Liver (tissue), 9 donors: Measurements from ENCODE around the gene WWOX. TPM values are rescaled to one million over a fixed set of nuclear protein-coding genes. Genes with fewer than 3 reads are reported as not detected.

Experiments
- DNase-seq: peaks from one replicate; pipeline ENCODE4 v3.0.0-alpha.2; 2017; ENCODE audit warnings: low spot score
- H3K27ac ChIP-seq, 2 donors: one replicate each; pipeline ENCODE4 v1.7.0; 2013; ENCODE audit warnings: inconsistent platforms in 2 of 2, low read length in 2 of 2, control low read depth in 1 of 2, low read depth in 1 of 2, mild to moderate bottlenecking in 1 of 2
- H3K27me3 ChIP-seq, 4 donors: one replicate each; pipeline versions ENCODE4 v1.6.1 to v1.7.0; 2013; ENCODE audit warnings: low read length in 3 of 4, inconsistent platforms in 1 of 4, mild to moderate bottlenecking in 1 of 4, moderate library complexity in 1 of 4; ENCODE audit not compliant: control insufficient read depth in 4 of 4, insufficient read depth in 4 of 4
- H3K36me3 ChIP-seq, 4 donors: one replicate each; pipeline versions ENCODE4 v1.6.1 to v1.7.0; 2013; ENCODE audit warnings: low read length in 3 of 4, mild to moderate bottlenecking in 3 of 4, low read depth in 1 of 4, moderate library complexity in 1 of 4; ENCODE audit not compliant: control insufficient read depth in 4 of 4, insufficient read depth in 3 of 4
- H3K4me1 ChIP-seq, 4 donors: one replicate each; pipeline versions ENCODE4 v1.6.1 to v1.7.0; 2013; ENCODE audit warnings: low read length in 3 of 4, mild to moderate bottlenecking in 3 of 4, moderate library complexity in 1 of 4; ENCODE audit not compliant: control insufficient read depth in 4 of 4, insufficient read depth in 4 of 4
- H3K4me3 ChIP-seq, 3 donors: one replicate each; pipeline versions ENCODE4 v1.6.1 to v1.7.0; 2013; ENCODE audit warnings: low read length in 3 of 3, control low read depth in 1 of 3, low read depth in 1 of 3, mild to moderate bottlenecking in 1 of 3
- H3K9ac ChIP-seq, 2 donors: one replicate each; pipeline ENCODE4 v1.7.0; 2013; ENCODE audit warnings: low read length in 2 of 2, mild to moderate bottlenecking in 2 of 2, moderate library complexity in 2 of 2, control low read depth in 1 of 2, low read depth in 1 of 2
- H3K9me3 ChIP-seq, 4 donors: one replicate each; pipeline versions ENCODE4 v1.6.1 to v1.7.0; 2013; ENCODE audit warnings: low read length in 3 of 4; ENCODE audit not compliant: control insufficient read depth in 4 of 4
- CTCF ChIP-seq: fragments of 150-350 bp; IDR thresholded peaks from 2 replicates; pipeline ENCODE4 v1.5.1; 2017; ENCODE audit warnings: improper control_type of control experiment, low read depth, low read length; ENCODE audit not compliant: missing input control
- EGR1 ChIP-seq, 2 donors: IDR thresholded peaks; 2 replicates each; pipeline ENCODE4 v1.6.1; 2016 to 2018; ENCODE audit warnings: antibody characterized with exemption in 2 of 2, low read depth in 2 of 2
- FOXA1 ChIP-seq: IDR thresholded peaks from 2 replicates; pipeline ENCODE4 v1.6.1; 2016; ENCODE audit warnings: antibody characterized with exemption
- FOXA2 ChIP-seq: IDR thresholded peaks from 2 replicates; pipeline ENCODE4 v1.6.1; 2016; ENCODE audit warnings: antibody characterized with exemption
- HNF4A ChIP-seq, 2 donors: conservative IDR thresholded peaks; 2 replicates each; pipeline ENCODE4 v1.6.1; 2016; ENCODE audit warnings: antibody characterized with exemption in 2 of 2, mild to moderate bottlenecking in 2 of 2
- HNF4G ChIP-seq: IDR thresholded peaks from 2 replicates; pipeline ENCODE4 v1.6.1; 2016; ENCODE audit warnings: antibody characterized with exemption
- JUND ChIP-seq, 2 donors: IDR thresholded peaks; 2 replicates each; pipeline ENCODE4 v1.6.1; 2016; ENCODE audit warnings: antibody characterized with exemption in 2 of 2
- NR2F2 ChIP-seq: IDR thresholded peaks from 2 replicates; pipeline ENCODE4 v1.6.1; 2016; ENCODE audit warnings: antibody characterized with exemption
- RAD21 ChIP-seq, 2 donors: IDR thresholded peaks; 2 replicates each; pipeline ENCODE4 v1.6.1; 2016; ENCODE audit warnings: antibody characterized with exemption in 2 of 2, mild to moderate bottlenecking in 2 of 2
- REST ChIP-seq: IDR thresholded peaks from 2 replicates; pipeline ENCODE4 v1.6.1; 2016; ENCODE audit warnings: antibody characterized with exemption, mild to moderate bottlenecking
- RXRA ChIP-seq, 2 donors: IDR thresholded peaks; 2 replicates each; pipeline ENCODE4 v1.6.1; 2017 to 2018; ENCODE audit warnings: antibody characterized with exemption in 2 of 2, mild to moderate bottlenecking in 1 of 2
- SP1 ChIP-seq: IDR thresholded peaks from 2 replicates; pipeline ENCODE4 v1.6.1; 2018; ENCODE audit warnings: antibody characterized with exemption, mild to moderate bottlenecking
- TAF1 ChIP-seq: conservative IDR thresholded peaks from 2 replicates; pipeline ENCODE4 v1.6.1; 2016; ENCODE audit warnings: antibody characterized with exemption, mild to moderate bottlenecking
- ZBTB33 ChIP-seq: IDR thresholded peaks from 2 replicates; pipeline ENCODE4 v1.6.1; 2016; ENCODE audit warnings: antibody characterized with exemption
- WGBS: extraction: QIAGEN DNeasy Blood & Tissue Kit; methylation state at CpG from one replicate; pipeline ENCODE4 v1.1.7; 2013; 5-methylcytosine and 5-hydroxymethylcytosine counted together
- polyA plus RNA-seq, 2 donors: library from polyadenylated mRNA; stranded (reverse) in 1 of 2; unstranded in 1 of 2; fragments of 200-250 nt in 1 of 2; fragments of >200 nt in 1 of 2; fragmentation: Nextera tagmentation in 1 of 2; extraction: Ambion mirVana in 1 of 2; gene quantifications; one replicate each; pipeline versions ENCODE4 v1.2.1 to v1.2.3, GENCODE V29; 2013 to 2015
- total RNA-seq, 2 donors: library from RNA; depleted of rRNA; stranded (reverse); fragments of >200 nt; gene quantifications; one replicate each; pipeline ENCODE4 v1.2.3, GENCODE V29; 2014
- TF ChIP-seq, protein P1 (sequence below): IDR thresholded peaks from 2 replicates; pipeline ENCODE4 v1.6.1; 2016; ENCODE audit warnings: antibody characterized with exemption
- TF ChIP-seq, protein P2 (sequence below): IDR thresholded peaks from 2 replicates; pipeline ENCODE4 v1.6.1; 2016; ENCODE audit warnings: antibody characterized with exemption
- donor health status: healthy.
- donor health status: healthy.
- donor health status: healthy.
- donor health status: healthy.
- donor health status: healthy.

The WWOX gene
- total and polyA plus RNA-seq, 4 donors = 9.8 to 46.0 (median 15.3) TPM

GRCh38 chr16:78679546-78679945, 580.1 kb downstream of the WWOX start:
- DNase-seq = no peak
- Histone ChIP-seq H3K4me1 (no peaks in the 10 kb centered on the region), H3K36me3 (no peaks in the 10 kb centered on the region), H3K27me3 (no peaks in the 10 kb centered on the region), H3K4me3 (no peak overlapping the region), H3K9ac (no peak overlapping the region), H3K27ac (no peak overlapping the region), H3K9me3 (no peaks in the 10 kb centered on the region)
- no peak for TF ChIP-seq ZBTB33
- no peak for TF ChIP-seq EGR1 (IDR thresholded peaks at IDR 0.05; ENCODE audit: low read depth in 2 of 2)
- TF ChIP-seq SP1 = no peak
- TF ChIP-seq FOXA1 = no peak
- TF ChIP-seq FOXA2 = no peak
- no peak for TF ChIP-seq JUND (IDR thresholded peaks at IDR 0.05)
- no peak for TF ChIP-seq HNF4A (conservative IDR thresholded peaks at IDR 0.05)
- no peak for TF ChIP-seq RAD21 (IDR thresholded peaks at IDR 0.05)
- TF ChIP-seq RXRA (IDR thresholded peaks at IDR 0.05) = no peak
- WGBS = over 99% methylated on average over 2 of the region's 2 CpGs

DNA sequence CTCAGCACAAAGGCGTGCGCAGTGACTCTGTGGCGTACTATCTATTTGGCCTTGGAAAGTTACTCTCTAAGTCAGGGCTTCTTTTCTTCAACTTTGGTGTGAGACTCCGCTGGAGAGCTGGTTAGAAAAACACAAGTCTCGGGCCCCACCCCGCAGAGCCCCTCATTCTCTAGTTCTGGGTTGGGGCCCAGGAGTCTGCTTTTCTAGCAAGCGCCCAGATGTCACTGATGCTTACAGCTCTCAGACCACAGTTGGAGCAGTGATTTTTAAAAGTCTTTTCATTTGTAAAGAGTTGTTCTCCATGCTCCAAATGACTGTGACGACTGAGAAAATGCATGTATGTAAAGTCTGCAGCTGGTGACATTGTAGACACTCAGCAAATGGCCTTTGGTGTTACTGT, 582.3 kb downstream of the WWOX start:
- Histone ChIP-seq H3K36me3 (no peaks in the 10 kb centered on the region), H3K9me3 (no peaks in the 10 kb centered on the region), H3K27me3 (no peaks in the 10 kb centered on the region), H3K27ac (no peak overlapping the region), H3K4me3 (no peak overlapping the region), H3K9ac (no peak overlapping the region), H3K4me1 (no peaks in the 10 kb centered on the region)
- TF ChIP-seq NR2F2 (no peak), HNF4G (no peak), CTCF (no peak), EGR1 (IDR thresholded peaks at IDR 0.05; ENCODE audit: low read depth in 2 of 2) (no peak), RAD21 (IDR thresholded peaks at IDR 0.05) (no peak), REST (no peak), TAF1 (no peak), JUND (IDR thresholded peaks at IDR 0.05) (no peak), RXRA (IDR thresholded peaks at IDR 0.05) (no peak)
- TF ChIP-seq, protein P1, sequence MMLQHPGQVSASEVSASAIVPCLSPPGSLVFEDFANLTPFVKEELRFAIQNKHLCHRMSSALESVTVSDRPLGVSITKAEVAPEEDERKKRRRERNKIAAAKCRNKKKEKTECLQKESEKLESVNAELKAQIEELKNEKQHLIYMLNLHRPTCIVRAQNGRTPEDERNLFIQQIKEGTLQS = no peak
- TF ChIP-seq, protein P2, sequence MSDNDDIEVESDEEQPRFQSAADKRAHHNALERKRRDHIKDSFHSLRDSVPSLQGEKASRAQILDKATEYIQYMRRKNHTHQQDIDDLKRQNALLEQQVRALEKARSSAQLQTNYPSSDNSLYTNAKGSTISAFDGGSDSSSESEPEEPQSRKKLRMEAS = no peak
- 92% methylated on average over 8 of the region's 8 CpGs for WGBS
- DNase-seq = no peak
